HG02870 (cell line): ENCODE data around the gene MAPK1.

ENCODE experiments used
- ATAC-seq: cut with Tn5 transposase; IDR thresholded peaks from one replicate; pipeline ENCODE4 v1.9.1; 2021; ENCODE audit warnings: mild to moderate bottlenecking, moderate library complexity; ENCODE audit not compliant: unreplicated experiment

The MAPK1 gene

GRCh38 chr22:21709688-21710087 is 157.8 kb downstream of the MAPK1 start:
- ATAC-seq = no peak

GRCh38 chr22:21708960-21709359 is 158.5 kb downstream of the MAPK1 start:
- no peak for ATAC-seq

GRCh38 chr22:21707677-21708076 is 159.8 kb downstream of the MAPK1 start:
- ATAC-seq = no peak
